HEK293T (cell line): ENCODE data around the gene SPRR1A.

Experiments
- CTCF ChIA-PET: fragments of 350-600 bp; formaldehyde crosslinking; extraction: SDS; loops from one replicate; lab custom pipeline; 2021; ENCODE audit warnings: antibody characterized with exemption, inconsistent platforms; lab: Yijun Ruan, JAX
- POLR2A ChIA-PET: fragments of 350-600 bp; formaldehyde crosslinking; extraction: SDS; loops from one replicate; lab custom pipeline; 2020; ENCODE audit warnings: antibody characterized with exemption, inconsistent platforms; lab: Yijun Ruan, JAX
- DNase-seq: peaks from one replicate; pipeline ENCODE4 v3.0.0; 2012; ENCODE audit warnings: mixed read lengths; ENCODE audit errors: extremely low spot score
- ARNT ChIP-seq: fragments of 450-650 bp; IDR thresholded peaks from 2 replicates; pipeline ENCODE4 v1.6.1; 2017; ENCODE audit warnings: mild to moderate bottlenecking
- BHLHE40 ChIP-seq: fragments of 450-650 bp; IDR thresholded peaks from 2 replicates; pipeline ENCODE4 v1.6.1; 2016; ENCODE audit warnings: mild to moderate bottlenecking, moderate library complexity, borderline replicate concordance
- CTBP1 ChIP-seq: fragments of 450-650 bp; IDR thresholded peaks from 2 replicates; pipeline ENCODE4 v1.6.1; 2016; ENCODE audit warnings: borderline replicate concordance
- ELF4 ChIP-seq: fragments of 450-650 bp; IDR thresholded peaks from 2 replicates; pipeline ENCODE4 v1.6.1; 2017; ENCODE audit warnings: antibody characterized with exemption
- FOXA1 ChIP-seq: fragments of 450-650 bp; IDR thresholded peaks from 2 replicates; pipeline ENCODE4 v1.6.1; 2016; ENCODE audit warnings: mild to moderate bottlenecking
- FOXK2 ChIP-seq: fragments of 450-650 bp; IDR thresholded peaks from 2 replicates; pipeline ENCODE4 v1.6.1; 2016; ENCODE audit warnings: mild to moderate bottlenecking
- FOXM1 ChIP-seq: fragments of 450-650 bp; IDR thresholded peaks from 2 replicates; pipeline ENCODE4 v1.6.1; 2017; ENCODE audit warnings: mild to moderate bottlenecking, borderline replicate concordance
- HDGF ChIP-seq: fragments of 450-650 bp; IDR thresholded peaks from 2 replicates; pipeline ENCODE4 v1.6.1; 2017; ENCODE audit warnings: antibody characterized with exemption, borderline replicate concordance
- L3MBTL2 ChIP-seq: fragments of 450-650 bp; conservative IDR thresholded peaks from 2 replicates; pipeline ENCODE4 v1.6.1; 2016; ENCODE audit warnings: mild to moderate bottlenecking
- LEF1 ChIP-seq: fragments of 450-650 bp; IDR thresholded peaks from 2 replicates; pipeline ENCODE4 v1.6.1; 2017; ENCODE audit warnings: mild to moderate bottlenecking, borderline replicate concordance
- NFRKB ChIP-seq: fragments of 450-650 bp; IDR thresholded peaks from 2 replicates; pipeline ENCODE4 v1.6.1; 2016; ENCODE audit warnings: mild to moderate bottlenecking, moderate library complexity
- PKNOX1 ChIP-seq: fragments of 450-650 bp; IDR thresholded peaks from 2 replicates; pipeline ENCODE4 v1.6.1; 2016
- SP1 ChIP-seq: fragments of 450-650 bp; IDR thresholded peaks from 2 replicates; pipeline ENCODE4 v1.6.1; 2017
- SUZ12 ChIP-seq: fragments of 450-650 bp; IDR thresholded peaks from 2 replicates; pipeline ENCODE4 v1.6.1; 2016; ENCODE audit warnings: mild to moderate bottlenecking
- TARDBP ChIP-seq: fragments of 450-650 bp; IDR thresholded peaks from 2 replicates; pipeline ENCODE4 v1.6.1; 2016
- ZNF384 ChIP-seq: fragments of 450-650 bp; IDR thresholded peaks from 2 replicates; pipeline ENCODE4 v1.6.1; 2016

Gene SPRR1A

GRCh38 chr1:153024413-153024812 is 40.5 kb downstream of the SPRR1A start:
- no peak for DNase-seq
- ChIA-PET POLR2A (no interaction called here), CTCF (no interaction called here)
- TF ChIP-seq FOXM1 (no peak), ZNF384 (no peak), PKNOX1 (no peak), NFRKB (no peak), HDGF (no peak), CTBP1 (no peak), ELF4 (no peak), TARDBP (no peak), LEF1 (no peak), ARNT (no peak), L3MBTL2 (no peak), FOXK2 (no peak), BHLHE40 (no peak), SP1 (no peak)

GRCh38 chr1:153025797-153026196 is 41.9 kb downstream of the SPRR1A start:
- no peak for DNase-seq
- ChIA-PET POLR2A (no interaction called here), CTCF (no interaction called here)
- no peak for TF ChIP-seq ZNF384
- TF ChIP-seq BHLHE40: no peak
- no peak for TF ChIP-seq TARDBP
- TF ChIP-seq L3MBTL2: no peak
- no peak for TF ChIP-seq CTBP1

GRCh38 chr1:153028766-153029165 is 44.9 kb downstream of the SPRR1A start:
- TF ChIP-seq LEF1 (no peak), PKNOX1 (no peak), ARNT (no peak), HDGF (no peak), TARDBP (no peak), FOXM1 (no peak), L3MBTL2 (no peak), SUZ12 (no peak), FOXA1 (no peak), CTBP1 (no peak), ZNF384 (no peak)
- POLR2A ChIA-PET: no interaction called here
- no peak for DNase-seq
- CTCF ChIA-PET: no interaction called here

- ChIA-PET POLR2A (no interaction called here), CTCF (no interaction called here)
- no peak for DNase-seq
- TF ChIP-seq LEF1 (no peak), ARNT (no peak), FOXA1 (no peak), FOXM1 (no peak), HDGF (no peak), TARDBP (no peak), ELF4 (no peak), SUZ12 (no peak), BHLHE40 (no peak), CTBP1 (no peak), PKNOX1 (no peak), FOXK2 (no peak), NFRKB (no peak)
Measured at GRCh38 chr1:153030895-153031294, 47.0 kb downstream of the SPRR1A start, which contains the start of gene SPRR1B. Gene SPRR1B (plus strand): TSS chr1:153031203. CDS start chr1:153032346, 1,143 bp downstream.

- CTCF ChIA-PET: no interaction called here
- no peak for DNase-seq
- TF ChIP-seq HDGF (no peak), SP1 (no peak), ARNT (no peak)
- POLR2A ChIA-PET: no interaction called here
Measured at GRCh38 chr1:153032073-153032472, 48.2 kb downstream of the SPRR1A start.

GRCh38 chr1:153032677-153033308 is 48.9 kb downstream of the SPRR1A start:
- POLR2A ChIA-PET: no interaction called here
- CTCF ChIA-PET: no interaction called here
- TF ChIP-seq NFRKB: no peak
- no peak for TF ChIP-seq ARNT
- TF ChIP-seq FOXA1: no peak
- TF ChIP-seq ZNF384: no peak
- TF ChIP-seq L3MBTL2: no peak
- no peak for TF ChIP-seq ELF4
- no peak for TF ChIP-seq BHLHE40
- no peak for TF ChIP-seq CTBP1
- TF ChIP-seq TARDBP: no peak
- no peak for TF ChIP-seq FOXM1
- no peak for TF ChIP-seq SUZ12
- peak; percentile 34 for DNase-seq

GRCh38 chr1:153035211-153035610 is 51.3 kb downstream of the SPRR1A start:
- DNase-seq: no peak
- POLR2A ChIA-PET: no interaction called here
- CTCF ChIA-PET: no interaction called here
- TF ChIP-seq SUZ12: no peak
- no peak for TF ChIP-seq ARNT
- no peak for TF ChIP-seq FOXM1
- TF ChIP-seq FOXA1: no peak
- no peak for TF ChIP-seq PKNOX1
- TF ChIP-seq FOXK2: no peak
- no peak for TF ChIP-seq SP1
- no peak for TF ChIP-seq ELF4
- TF ChIP-seq LEF1: no peak
- no peak for TF ChIP-seq TARDBP
- TF ChIP-seq ZNF384: no peak
- TF ChIP-seq HDGF: no peak
- no peak for TF ChIP-seq CTBP1
- TF ChIP-seq BHLHE40: no peak
- TF ChIP-seq L3MBTL2: no peak
